ENCODE data around the gene GNAL. TPM values are rescaled to one million over a fixed set of nuclear protein-coding genes. Genes with fewer than 3 reads are reported as not detected.
A peak's percentile ranks its signal among the peaks of the same experiment; 100 is the strongest.

The GNAL gene
- total RNA-seq, 1 experiment from 2014 or later = 24.0 TPM

DNA sequence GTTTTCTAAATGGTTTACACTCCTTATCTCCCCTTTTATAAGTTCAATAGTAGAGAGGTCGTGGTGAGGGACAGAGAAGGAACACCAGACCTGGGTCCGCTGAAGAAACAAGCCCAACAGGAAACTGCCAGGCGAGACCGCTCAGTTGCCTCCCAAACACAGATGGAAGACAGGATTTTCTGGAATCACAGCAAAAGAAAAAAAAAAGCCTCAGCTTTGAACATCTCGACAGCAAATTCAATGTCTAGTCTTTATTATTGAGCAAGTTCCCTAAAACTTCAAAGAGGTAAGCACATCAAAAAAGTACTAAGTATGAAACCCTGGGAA lies 33.5 kb upstream of the GNAL start:
- H3K79me2 ChIP-seq (ENCODE audit: insufficient read depth, low read length) = no peaks in the 10 kb centered on the region
- no peak for DNase-seq
- peak overlapping the region; percentile 5 to 50; a peak in 3 of 5 replicates for H3K4me3 Mint-ChIP-seq
- H4K91ac ChIP-seq (ENCODE audit: insufficient read length, low read depth, low read length) = no peak overlapping the region
- no peak overlapping the region for H3K14ac ChIP-seq (ENCODE audit: insufficient read depth, low read length)
- no peak overlapping the region for H3T11ph ChIP-seq (ENCODE audit: low read length)
- H4K20me1 ChIP-seq (ENCODE audit: control insufficient read depth, insufficient read depth, insufficient read length) = peaks cover 2% of the 10 kb centered on the region
- H3K27ac Mint-ChIP-seq = no peak overlapping the region
- no peak overlapping the region for H3K27ac ChIP-seq (ENCODE audit: insufficient read length, low read depth, low read length)
- H3K4me1 ChIP-seq (ENCODE audit: insufficient read depth, low read length) = no peaks in the 10 kb centered on the region
- no peak overlapping the region for H2BK12ac ChIP-seq (ENCODE audit: insufficient read length, low read depth, low read length)
- WGBS (ENCODE audit: extremely low coverage, insufficient read length, low lambda C conversion rate) = no CpG with 5 or more reads among the region's 5 CpGs
- H2BK15ac ChIP-seq (ENCODE audit: low read depth, low read length) = no peak overlapping the region
- peaks cover 23% of the 10 kb centered on the region for H3K27me3 Mint-ChIP-seq (ENCODE audit: low read depth)
- H3K9me3 Mint-ChIP-seq = no peaks in the 10 kb centered on the region; a peak in 1 of 5 replicates
- no peaks in the 10 kb centered on the region for H3K9me3 ChIP-seq (ENCODE audit: control insufficient read depth, low read depth, low read length)
- H3K79me1 ChIP-seq (ENCODE audit: insufficient read depth, low read depth, low read length, poor library complexity, severe bottlenecking) = no peaks in the 10 kb centered on the region
- H3K9ac ChIP-seq (ENCODE audit: extremely low read depth, insufficient read length, low read length) = no peak overlapping the region
- no peaks in the 10 kb centered on the region for H3K36me3 Mint-ChIP-seq (ENCODE audit: insufficient read depth in 1 of 3, low read depth in 3 of 3)
- H3K23me2 ChIP-seq (ENCODE audit: insufficient read length, low read depth, low read length, poor library complexity, severe bottlenecking) = no peaks in the 10 kb centered on the region
- H2AK5ac ChIP-seq (ENCODE audit: insufficient read length, low read length) = no peak overlapping the region
- H4K8ac ChIP-seq (replicated peaks; ENCODE audit: insufficient read length, low read depth, low read length) = no peak overlapping the region
- H4K5ac ChIP-seq (ENCODE audit: insufficient read length, low read depth, low read length) = no peak overlapping the region
- no peak overlapping the region for H2BK5ac ChIP-seq (ENCODE audit: insufficient read length, low read length)
- no peak overlapping the region for H3K23ac ChIP-seq (ENCODE audit: insufficient read length, low read depth, low read length)
- no peak overlapping the region for H3K18ac ChIP-seq (ENCODE audit: insufficient read length, low read depth, low read length)
- H3K4ac ChIP-seq (ENCODE audit: low read depth, low read length) = no peak overlapping the region
- peak overlapping the region; percentile 31 for H3K4me2 ChIP-seq (ENCODE audit: insufficient read depth, insufficient read length, low read length)
- TF ChIP-seq, protein P1, sequence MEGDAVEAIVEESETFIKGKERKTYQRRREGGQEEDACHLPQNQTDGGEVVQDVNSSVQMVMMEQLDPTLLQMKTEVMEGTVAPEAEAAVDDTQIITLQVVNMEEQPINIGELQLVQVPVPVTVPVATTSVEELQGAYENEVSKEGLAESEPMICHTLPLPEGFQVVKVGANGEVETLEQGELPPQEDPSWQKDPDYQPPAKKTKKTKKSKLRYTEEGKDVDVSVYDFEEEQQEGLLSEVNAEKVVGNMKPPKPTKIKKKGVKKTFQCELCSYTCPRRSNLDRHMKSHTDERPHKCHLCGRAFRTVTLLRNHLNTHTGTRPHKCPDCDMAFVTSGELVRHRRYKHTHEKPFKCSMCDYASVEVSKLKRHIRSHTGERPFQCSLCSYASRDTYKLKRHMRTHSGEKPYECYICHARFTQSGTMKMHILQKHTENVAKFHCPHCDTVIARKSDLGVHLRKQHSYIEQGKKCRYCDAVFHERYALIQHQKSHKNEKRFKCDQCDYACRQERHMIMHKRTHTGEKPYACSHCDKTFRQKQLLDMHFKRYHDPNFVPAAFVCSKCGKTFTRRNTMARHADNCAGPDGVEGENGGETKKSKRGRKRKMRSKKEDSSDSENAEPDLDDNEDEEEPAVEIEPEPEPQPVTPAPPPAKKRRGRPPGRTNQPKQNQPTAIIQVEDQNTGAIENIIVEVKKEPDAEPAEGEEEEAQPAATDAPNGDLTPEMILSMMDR (conservative IDR thresholded peaks at IDR 0.05) = no peak; the same call in 2 of the 3 replicates
- no peak overlapping the region for H2BK20ac ChIP-seq (ENCODE audit: low read depth, low read length, poor library complexity, severe bottlenecking)
- H3K4me1 Mint-ChIP-seq = peaks cover 6 to 8% of the 10 kb centered on the region in 2 experiments
- no peak overlapping the region for H2BK120ac ChIP-seq (ENCODE audit: low read depth, low read length, poor library complexity, severe bottlenecking)
- H2AFZ ChIP-seq (ENCODE audit: low read length) = peak overlapping the region; percentile 91
- no peaks in the 10 kb centered on the region for H3K27me3 ChIP-seq (ENCODE audit: insufficient read depth, low read length)
- H3K56ac ChIP-seq (ENCODE audit: insufficient read length, low read depth, low read length) = no peak overlapping the region
